GM19025 (cell line): Measurements from ENCODE around the gene IGF1.

Experiments used
- ATAC-seq: cut with Tn5 transposase; IDR thresholded peaks from one replicate; pipeline ENCODE4 v1.9.1; 2021; ENCODE audit warnings: mild to moderate bottlenecking, low read depth, moderate library complexity; ENCODE audit not compliant: unreplicated experiment

Gene IGF1

DNA sequence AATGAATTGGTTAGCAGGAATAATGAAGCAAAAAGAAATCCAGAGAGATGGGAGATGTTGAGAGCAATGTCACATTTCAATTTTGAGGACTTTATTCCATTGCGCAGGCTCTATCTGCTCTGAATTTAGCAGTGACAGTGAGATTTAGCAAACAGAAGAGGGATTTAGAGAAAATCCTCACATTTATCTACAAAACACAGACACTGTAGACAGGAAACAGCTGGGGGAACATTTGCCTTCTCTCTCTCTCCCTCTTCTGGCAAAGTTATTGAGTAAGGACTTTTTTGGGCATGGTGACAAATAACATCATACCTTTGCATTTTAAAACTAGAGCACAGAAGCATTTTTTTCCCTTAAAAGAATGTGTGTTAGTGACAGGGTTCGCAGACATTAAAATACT, at the start of gene IGF1:
Gene IGF1, minus strand, starts transcription at position 158 of the 400 bp plus-strand sequence. CDS start 182 bp downstream, outside the sequence.
- no peak for ATAC-seq

DNA sequence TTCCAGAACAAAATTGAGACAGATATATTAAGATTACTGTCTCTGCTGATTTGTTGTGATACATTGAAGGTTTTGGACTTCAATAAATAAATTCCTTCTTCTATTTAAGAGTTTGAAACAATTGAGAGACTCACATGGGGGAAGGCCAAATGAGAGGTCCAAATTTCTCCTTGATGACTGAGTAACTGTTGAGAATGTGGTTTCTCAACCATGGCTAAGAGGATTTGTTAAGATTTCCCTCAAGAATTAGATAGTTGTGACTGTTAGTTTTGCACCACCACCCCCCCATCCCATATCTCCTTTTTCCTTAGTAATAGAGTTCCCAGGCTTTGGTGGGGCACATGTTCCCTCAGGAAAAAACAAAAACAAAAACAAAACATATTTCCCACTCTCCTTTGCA, 47.7 kb upstream of the IGF1 start:
- no peak for ATAC-seq

DNA sequence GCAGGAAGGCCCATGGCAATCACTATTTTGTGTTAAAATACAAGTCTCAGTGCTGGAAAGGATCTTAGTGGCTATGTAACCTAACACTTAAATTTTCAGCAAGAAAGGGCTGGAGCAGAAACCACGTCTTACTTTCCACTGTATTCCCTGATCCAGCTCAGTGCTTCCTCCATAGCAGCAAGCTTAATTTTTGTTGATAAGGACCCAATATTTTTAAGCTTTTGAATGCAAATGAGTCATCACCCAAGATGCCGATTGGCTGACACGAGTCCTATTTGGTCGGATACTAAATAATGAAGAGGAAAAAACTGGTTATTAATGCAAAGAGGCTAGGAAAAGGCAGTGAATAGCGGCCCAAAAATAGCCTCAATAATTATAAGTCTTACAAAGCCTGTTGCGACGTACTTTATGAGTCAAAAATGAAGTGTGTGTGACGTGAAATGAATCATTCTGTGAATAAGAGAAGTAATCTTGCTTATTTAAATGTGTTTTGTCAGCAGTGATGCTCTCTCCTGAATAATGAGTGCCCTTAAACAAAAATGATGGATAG, 46.9 kb upstream of the IGF1 start:
- no peak for ATAC-seq

DNA sequence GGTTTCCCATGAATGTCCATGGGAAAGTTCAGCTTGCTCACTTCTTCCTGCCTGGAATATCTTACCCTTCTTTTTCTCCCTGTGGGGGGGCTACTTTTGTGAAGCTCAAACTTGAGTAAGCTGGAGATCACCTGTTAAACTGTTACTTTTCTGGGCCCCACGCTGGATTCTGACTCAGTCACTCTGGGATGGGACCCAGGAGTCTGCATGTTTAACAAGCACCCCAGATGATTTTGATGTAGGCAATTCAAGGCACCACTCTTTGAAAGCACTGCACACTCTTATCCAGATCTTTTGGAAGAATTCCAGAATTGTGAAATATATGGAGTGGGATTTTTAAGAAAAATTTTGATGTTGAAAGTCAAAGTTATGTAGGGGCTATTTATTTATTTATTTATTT, 46.3 kb upstream of the IGF1 start:
- ATAC-seq, result no peak

DNA sequence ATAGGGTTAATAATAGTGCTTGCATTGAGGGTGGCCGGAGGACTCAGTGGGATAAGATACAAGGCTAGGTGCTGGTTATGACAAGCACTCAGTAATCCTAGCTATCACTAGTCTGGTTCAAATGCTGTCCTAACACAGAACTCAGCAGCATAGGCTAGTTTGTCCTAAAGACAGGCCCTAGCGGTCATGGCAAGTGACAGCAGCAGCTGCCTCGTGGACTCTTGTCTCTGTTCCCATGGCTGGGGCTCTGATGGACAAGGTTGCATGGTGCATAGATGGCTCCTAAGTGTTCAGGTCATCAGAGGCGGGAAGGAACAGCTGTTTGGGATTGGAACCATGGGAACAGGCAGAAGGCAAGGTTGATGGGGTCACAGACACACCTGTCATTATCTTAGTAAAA, 42.4 kb upstream of the IGF1 start:
- no peak for ATAC-seq

DNA sequence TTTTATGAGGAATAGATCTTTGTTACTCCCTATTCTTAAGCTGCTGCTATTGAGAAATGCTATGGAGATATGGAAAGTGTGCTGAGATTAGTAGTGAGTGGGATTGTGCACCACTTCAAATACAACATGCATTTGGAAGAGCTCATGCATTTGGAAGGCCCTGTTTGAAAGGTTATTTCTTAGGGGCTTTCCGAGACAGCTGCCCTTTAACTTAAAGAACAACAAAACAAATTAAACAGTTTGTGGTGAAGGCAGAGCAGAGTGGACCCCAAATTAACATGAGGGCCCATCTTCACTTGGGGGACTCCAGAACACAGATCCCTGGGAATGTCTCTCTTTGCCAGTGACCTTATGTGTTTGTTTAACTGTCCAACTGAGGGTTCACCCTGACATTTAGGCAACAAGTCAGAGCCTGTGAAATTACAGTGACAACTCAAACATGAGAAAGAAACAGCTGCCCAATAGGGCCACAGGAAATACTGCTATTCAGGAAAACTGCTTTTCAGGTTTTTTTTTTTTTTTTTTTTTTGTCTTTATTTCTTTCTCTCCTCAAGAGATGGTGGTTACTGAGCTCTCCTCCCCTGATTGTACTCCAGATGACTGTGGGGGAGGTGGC, 41.4 kb upstream of the IGF1 start:
- no peak for ATAC-seq

DNA sequence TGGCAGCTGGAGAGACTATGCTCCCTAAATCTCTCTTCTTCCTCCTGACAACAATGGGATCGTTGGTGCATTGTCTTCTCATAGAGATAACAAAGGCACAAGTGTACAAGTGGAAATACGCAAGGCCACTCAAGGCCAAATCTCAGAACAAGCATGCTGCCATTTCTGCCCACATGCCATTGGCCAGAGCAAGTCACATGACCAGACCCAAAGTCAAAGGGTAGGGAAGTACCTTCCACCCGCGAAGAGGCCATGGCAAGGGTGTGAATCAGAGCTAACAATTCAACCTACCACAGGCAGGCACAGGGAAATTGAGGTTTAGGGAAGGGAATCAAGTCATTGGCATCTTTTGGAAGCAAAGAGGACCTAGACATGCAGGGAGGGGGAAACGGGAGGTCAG, 38.5 kb upstream of the IGF1 start:
- ATAC-seq, result no peak

DNA sequence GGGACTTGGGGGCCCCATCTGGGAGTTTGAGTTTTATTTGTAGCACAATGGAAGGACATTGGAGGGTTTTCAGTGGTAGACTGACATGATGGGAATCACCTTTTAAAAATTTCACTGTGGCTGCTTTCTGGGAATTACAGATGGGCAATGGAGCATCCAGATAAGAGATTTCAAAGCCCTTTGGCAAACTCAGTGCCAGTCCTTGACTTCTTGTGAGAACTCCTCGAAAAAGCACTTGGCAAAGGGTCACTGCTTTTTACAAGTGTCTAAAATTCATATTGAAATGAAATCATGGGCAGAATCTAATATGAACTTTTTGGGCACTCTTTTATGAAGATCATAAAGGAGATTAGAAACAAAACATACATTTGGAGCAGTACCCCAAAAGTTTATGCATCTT, 34.3 kb upstream of the IGF1 start:
- ATAC-seq, result no peak

DNA sequence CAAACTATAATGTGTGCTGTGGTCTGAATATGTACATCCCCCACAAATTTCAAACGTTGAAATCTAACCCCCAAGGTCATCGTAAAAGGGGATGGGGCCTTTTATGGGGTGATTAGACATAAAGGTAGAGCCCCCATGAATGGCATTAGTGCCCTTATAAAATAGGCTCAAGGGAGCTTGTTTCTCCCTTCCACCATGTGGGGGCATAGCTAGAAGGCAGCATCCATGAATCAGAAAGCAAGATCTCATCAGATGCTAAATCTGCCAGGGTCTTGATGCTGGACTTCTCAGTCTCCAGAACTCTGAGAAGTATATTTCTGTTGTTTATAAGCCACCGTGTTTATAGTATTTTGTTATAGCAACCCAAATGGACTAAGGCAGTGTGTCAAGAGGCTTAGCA, 33.4 kb upstream of the IGF1 start:
- ATAC-seq, result no peak

DNA sequence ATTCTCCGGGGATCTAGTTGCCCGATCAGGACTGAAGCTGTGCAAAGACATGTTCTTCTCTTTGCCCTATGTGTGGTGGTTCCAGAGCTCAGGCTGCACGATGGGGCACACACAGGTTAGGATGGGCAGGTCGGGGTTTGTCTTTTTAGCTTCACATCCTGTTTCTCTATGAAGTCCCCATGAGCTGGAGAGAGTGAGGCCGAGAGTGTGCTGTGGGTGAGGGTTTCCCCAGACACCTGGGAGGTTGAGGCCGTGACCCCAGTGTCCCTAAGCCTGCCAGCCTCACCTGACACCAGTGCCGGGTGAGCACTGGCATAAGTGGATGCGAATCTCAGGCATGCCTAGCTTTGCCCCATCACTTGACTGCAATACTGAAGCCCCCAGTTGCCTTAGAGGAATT, 32.9 kb upstream of the IGF1 start:
- peak; percentile 85 for ATAC-seq

DNA sequence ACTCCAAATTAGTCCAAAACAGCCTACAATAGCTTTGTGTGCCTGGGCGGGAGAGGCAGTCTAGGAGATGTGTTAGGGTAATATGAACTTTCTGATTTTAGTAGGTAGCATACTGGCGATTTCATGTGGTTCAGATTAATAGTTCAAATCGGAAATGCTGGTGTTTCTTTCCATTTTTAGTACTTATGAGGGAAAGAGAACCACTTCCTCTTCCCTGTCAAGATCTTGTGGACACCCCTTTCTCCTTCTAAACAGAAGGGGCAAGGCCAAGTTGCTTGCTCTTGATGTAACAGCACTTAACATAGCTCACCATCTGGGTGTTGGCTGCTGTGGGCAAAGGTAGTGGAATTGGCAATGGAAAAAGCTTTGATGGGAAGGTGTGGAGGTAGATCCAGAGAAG, 32.2 kb upstream of the IGF1 start:
- peak; percentile 8 for ATAC-seq

DNA sequence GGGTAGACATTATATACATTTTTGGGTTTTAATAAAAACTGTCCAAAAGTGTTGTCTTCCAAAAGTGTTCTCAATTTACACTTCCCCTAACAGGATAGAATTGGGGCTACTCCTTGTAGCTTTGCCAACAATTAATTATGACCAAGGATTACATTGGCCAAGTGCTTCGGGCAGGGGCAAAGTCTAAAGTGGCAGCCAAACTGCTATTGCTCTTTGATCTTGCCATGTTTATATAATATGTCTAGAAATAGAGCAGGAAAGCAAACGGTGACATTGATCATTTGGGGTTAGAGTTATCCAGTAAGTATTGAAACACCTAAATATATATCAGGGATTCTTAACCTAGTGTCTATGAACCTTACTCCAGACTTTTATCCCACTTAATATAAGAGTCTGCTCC, 31.2 kb upstream of the IGF1 start:
- no peak for ATAC-seq

DNA sequence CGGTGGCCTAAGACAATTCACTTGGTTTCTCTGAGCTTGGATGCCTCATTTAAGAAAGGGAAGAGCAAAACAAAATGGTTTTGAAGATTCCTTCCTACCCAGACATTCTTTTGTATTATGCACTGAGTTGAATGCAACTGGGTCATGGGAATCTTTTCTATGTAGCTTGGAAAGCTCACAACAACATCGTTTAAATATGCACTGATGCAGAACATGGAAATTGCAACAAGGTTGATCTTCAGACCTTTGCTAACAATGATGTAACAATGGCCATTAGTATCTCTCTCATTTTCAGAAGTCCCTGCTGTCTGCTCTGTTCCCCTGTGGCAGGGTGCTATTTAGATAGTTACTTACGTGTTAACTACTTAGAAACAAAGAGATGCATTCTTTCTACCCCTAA, 30.1 kb upstream of the IGF1 start:
- no peak for ATAC-seq

DNA sequence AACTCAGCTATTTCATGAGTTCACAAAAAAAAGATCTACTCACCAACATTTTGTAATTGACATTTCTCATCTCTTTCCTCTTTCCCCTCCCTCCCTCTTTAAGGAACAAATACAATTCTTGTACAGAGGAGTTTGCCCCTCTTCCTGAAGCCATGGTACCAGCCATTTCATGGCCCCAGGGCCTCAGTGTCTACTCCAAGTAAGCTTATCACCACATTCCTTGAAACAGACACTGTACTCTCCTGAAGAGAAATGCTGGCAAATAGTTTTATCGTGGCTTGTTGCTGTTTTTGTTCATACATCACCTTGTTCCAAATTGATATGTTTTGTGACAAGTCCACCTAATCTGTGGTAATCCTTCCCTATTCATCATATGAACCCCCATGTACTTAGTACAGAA, 29.7 kb upstream of the IGF1 start:
- no peak for ATAC-seq

DNA sequence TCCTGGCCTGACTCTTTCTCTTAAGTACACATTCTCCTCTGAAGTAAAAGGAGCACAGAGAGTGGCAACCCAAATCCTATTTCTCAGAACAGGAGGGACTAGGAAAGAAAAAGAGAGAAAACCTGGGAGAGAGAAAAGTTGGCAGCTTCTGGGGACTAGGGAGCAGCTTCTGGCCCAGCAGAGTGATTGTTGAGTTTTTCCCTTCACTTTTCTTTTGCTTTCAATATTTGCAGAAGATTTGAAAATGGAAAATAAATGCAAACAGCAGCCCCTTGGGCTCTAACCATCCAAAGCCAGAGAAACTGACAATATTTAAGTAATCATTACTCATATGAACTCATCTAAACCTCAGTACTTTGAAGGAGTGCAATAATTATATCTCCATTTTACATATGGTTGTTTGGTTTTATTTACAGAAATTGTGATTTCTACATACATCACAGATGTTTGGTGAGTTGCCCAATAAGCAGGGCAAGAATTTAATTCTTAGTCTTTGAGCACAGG, 28.8 kb upstream of the IGF1 start:
- ATAC-seq, result no peak

DNA sequence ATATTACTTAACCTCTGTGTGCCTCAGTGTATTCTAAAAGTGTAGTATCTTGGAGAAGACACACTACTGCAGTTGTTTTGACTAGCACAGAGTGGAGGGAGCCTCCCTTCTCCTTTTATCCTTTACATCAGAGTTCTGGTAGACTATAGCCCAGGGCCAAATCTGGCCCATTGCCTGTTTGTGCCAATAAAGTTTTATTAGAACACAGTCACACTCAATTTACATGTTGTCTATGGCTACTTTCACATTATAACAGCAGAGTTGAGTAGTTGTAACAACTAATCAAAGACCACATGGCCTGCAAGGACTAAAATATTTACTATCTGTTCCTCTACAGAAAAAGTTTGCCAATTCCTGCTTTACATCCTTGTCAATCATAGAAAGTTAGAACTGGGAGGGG, 27.7 kb upstream of the IGF1 start:
- ATAC-seq, result no peak

DNA sequence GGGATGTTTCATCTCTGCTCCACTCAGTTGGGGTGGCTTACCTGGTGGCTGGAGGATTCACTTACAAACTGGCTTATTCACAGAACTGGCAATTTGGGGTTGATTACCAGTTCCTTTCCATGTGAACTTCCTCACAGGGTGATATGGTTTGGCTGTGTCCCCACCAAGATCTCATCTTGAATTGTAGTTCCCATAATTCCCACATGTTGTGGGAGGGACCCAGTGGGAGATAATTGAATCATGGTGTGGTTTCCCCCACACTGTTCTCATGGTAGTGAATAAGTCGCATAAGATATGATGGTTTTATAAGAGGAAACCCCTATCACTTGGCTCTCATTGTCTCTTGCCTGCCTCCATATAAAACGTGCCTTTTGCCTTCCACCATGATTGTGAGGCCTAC, 26.9 kb upstream of the IGF1 start:
- ATAC-seq, result no peak

DNA sequence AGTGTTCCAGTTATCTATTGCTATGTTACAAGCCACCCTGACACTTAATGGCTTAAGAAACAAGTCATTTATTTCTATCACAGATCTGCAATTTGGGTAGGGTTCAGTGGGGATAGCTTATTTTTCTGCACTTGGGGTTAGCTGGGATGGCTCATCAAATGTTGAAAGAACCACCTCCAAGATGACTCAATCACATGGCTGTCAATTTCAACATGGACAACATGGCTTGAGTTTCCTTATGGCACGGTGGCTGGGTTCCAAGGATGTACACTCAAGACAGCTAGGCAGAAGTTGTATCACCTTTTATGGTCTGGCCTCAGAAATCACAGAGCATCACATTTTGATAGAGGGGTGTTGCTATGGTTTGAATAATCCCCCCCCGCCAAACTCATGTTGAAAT, 24.5 kb upstream of the IGF1 start:
- ATAC-seq, result no peak

DNA sequence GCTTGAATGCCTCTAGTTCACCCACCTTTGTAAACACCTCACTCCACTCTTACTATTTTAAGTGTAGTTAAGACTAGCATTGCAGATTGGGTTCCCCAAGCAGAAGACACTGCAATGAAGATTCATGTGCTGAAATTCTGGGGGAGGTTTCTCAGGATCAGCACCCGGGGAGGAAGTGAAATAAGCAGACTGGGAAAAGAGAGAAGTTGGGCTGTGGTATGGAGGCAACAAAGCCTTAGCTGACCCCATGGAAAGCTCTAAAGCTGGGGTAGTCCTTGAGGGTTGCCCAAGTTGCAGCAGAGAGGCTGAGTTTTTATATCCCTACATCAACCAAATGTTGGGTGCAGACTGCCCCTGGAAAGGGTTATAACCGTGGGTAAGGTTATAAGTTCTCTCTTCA, 23.9 kb upstream of the IGF1 start:
- no peak for ATAC-seq

DNA sequence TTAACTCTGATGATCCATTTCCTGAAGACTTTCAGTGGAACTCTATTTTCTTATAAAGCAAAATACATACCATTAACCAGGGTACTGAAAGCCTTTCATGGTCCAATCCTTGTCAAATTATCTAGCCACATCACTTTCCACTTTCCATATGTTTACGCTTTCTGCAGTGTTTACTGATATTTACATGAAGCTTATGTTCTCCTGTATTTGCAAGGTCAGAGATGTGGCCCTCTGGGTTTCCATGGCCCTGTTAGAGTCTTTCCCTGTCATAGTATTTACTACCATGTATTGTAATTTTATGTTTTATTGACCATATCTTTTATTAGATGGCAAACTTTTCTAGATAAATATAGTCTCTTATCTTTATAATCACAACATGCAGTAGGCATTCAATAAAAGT, 23.5 kb upstream of the IGF1 start:
- no peak for ATAC-seq

DNA sequence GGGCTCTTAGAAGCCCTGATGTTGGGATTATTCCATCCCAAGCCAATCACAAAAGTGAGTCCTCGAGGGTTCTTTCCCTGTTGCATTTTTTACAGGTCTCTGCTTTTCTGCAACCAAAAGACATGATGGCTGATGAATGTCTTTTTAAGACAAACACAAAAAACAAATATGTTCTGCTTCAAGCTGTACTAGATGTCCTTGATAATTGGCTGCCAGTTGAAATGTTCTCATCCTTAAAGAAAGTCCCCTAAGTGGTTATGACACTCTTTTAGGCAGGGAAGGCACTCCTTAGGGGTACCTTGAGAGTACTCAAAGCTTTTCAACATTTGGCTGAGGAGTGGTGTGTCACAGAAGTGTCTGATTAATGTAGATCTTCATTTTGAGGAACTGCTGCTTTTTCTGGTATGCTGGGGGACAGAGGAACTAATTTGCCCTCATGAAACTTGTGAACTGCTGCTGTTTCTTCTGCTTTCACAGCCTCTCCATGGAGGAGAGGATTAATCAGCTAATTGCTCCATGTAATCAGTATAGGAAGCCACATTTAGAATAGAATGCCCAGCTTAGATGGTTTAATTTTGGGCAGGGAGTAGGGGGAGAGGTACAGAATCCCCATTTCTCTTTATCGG, 22.8 kb upstream of the IGF1 start:
- no peak for ATAC-seq

DNA sequence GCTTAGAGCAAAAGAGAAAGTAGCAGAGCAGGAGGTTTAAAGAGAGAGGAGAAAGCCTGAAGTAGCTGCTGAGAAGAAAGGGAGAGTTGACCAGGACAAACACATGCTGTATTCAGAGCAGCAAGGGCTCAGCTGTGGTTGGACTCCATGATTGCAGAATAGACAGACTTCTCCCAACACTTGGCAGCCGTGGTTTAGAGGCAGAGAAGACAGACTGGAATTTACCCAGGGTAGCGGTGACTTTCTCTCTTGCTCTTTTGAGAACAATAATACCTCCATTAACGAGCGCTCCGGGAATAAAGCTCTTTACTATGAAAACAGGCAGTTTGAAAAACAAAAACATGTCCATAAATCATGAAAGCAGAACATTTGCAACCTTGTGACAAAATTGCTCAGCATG, 21.4 kb upstream of the IGF1 start:
- no peak for ATAC-seq
